Uterus (tissue), 4 donors: ENCODE data around the gene MAST2. TPM values are rescaled to one million over a fixed set of nuclear protein-coding genes. Genes with fewer than 3 reads are reported as not detected.

Experiments
- DNase-seq, 2 donors: peaks; one replicate each; pipeline ENCODE4 v3.0.0-alpha.2; 2019 to 2020
- H3K27ac ChIP-seq, 2 donors: fragments of 200-600 bp; sonication (generic); 1 replicate in 1 of 2; 2 replicates in 1 of 2; pipeline ENCODE4 v1.5.1; 2016 to 2018
- H3K27me3 ChIP-seq, 2 donors: fragments of 200-600 bp; sonication (generic); one replicate each; pipeline ENCODE4 v1.5.1; 2018 to 2019; ENCODE audit warnings: control low read depth in 1 of 2
- H3K36me3 ChIP-seq, 2 donors: fragments of 200-600 bp; sonication (generic); one replicate each; pipeline ENCODE4 v1.5.1; 2019; ENCODE audit warnings: control low read depth in 1 of 2
- H3K4me1 ChIP-seq, 2 donors: fragments of 200-600 bp; sonication (generic); one replicate each; pipeline ENCODE4 v1.5.1; 2018 to 2019; ENCODE audit warnings: control low read depth in 1 of 2
- H3K4me3 ChIP-seq, 2 donors: fragments of 200-600 bp; sonication (generic); 1 replicate in 1 of 2; 2 replicates in 1 of 2; pipeline ENCODE4 v1.5.1; 2018 to 2019; ENCODE audit warnings: mild to moderate bottlenecking in 1 of 2
- H3K9me3 ChIP-seq, 2 donors: fragments of 200-600 bp; sonication (generic); one replicate each; pipeline ENCODE4 v1.5.1; 2019; ENCODE audit warnings: control low read depth in 1 of 2
- POLR2A ChIP-seq, 2 donors: fragments of 450-650 bp; IDR thresholded peaks; one replicate each; pipeline ENCODE4 v1.6.1; 2016; ENCODE audit warnings: antibody characterized with exemption in 2 of 2, mild to moderate bottlenecking in 1 of 2, moderate library complexity in 1 of 2
- intact Hi-C: fragments of 100-400 bp; cut with DNase I; formaldehyde crosslinking; loops from one replicate; pipeline ENCODE4 v1.15.1; 2023; ENCODE audit warnings: low total_unique reads
- total RNA-seq, 4 donors: library from RNA; depleted of rRNA in 3 of 4; stranded (reverse); fragments of >200 nt in 3 of 4; gene quantifications; one replicate each; pipeline versions ENCODE4 v1.1.0 to v1.2.4, GENCODE V29; 2014 to 2023
- TF ChIP-seq, protein P1 (sequence below), 4 experiments: fragments of 200-600 bp in 2 of 4; fragments of 450-650 bp in 2 of 4; sonication (generic) in 2 of 4; IDR thresholded peaks; one replicate each; pipeline ENCODE4 v1.5.1; 2016 to 2019; ENCODE audit warnings: antibody characterized with exemption in 4 of 4, mild to moderate bottlenecking in 2 of 4, moderate library complexity in 1 of 4
- donor health status: DM: yes; HTN: yes; CAD: no.

Gene MAST2
- total RNA-seq, 4 donors from 2014 or later, result 12.8 to 52.1 (median 36.3) TPM

DNA sequence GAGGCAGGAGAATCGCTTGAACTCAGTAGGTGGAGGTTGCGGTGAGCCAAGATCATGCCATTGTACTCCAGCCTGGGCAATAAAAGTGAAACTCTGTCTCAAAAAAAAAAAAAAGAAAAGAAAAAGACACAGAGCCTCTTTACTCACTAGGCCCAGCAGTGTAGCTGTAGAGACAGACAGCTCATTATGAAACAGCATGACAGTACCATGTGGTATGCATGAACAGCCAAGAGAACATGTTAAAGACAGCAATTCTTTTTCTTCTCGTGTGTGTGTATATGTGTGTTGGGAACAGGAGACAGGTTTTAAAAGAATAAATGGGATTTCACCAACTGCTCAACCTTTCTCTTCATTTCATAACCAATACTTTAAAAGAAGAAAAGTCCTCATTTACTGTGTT, 210.2 kb downstream of the MAST2 start:
- H3K4me3 ChIP-seq, result no peak overlapping the region
- no peak for TF ChIP-seq POLR2A (IDR thresholded peaks at IDR 0.05)
- TF ChIP-seq, protein P1, sequence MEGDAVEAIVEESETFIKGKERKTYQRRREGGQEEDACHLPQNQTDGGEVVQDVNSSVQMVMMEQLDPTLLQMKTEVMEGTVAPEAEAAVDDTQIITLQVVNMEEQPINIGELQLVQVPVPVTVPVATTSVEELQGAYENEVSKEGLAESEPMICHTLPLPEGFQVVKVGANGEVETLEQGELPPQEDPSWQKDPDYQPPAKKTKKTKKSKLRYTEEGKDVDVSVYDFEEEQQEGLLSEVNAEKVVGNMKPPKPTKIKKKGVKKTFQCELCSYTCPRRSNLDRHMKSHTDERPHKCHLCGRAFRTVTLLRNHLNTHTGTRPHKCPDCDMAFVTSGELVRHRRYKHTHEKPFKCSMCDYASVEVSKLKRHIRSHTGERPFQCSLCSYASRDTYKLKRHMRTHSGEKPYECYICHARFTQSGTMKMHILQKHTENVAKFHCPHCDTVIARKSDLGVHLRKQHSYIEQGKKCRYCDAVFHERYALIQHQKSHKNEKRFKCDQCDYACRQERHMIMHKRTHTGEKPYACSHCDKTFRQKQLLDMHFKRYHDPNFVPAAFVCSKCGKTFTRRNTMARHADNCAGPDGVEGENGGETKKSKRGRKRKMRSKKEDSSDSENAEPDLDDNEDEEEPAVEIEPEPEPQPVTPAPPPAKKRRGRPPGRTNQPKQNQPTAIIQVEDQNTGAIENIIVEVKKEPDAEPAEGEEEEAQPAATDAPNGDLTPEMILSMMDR (IDR thresholded peaks at IDR 0.05), result no peak
- no peaks in the 10 kb centered on the region for H3K4me1 ChIP-seq
- H3K9me3 ChIP-seq, result no peaks in the 10 kb centered on the region
- H3K27ac ChIP-seq, result no peak overlapping the region
- intact Hi-C loops, result no loop called here
- no peak for DNase-seq
- no peaks in the 10 kb centered on the region for H3K36me3 ChIP-seq
- H3K27me3 ChIP-seq, result no peaks in the 10 kb centered on the region

DNA sequence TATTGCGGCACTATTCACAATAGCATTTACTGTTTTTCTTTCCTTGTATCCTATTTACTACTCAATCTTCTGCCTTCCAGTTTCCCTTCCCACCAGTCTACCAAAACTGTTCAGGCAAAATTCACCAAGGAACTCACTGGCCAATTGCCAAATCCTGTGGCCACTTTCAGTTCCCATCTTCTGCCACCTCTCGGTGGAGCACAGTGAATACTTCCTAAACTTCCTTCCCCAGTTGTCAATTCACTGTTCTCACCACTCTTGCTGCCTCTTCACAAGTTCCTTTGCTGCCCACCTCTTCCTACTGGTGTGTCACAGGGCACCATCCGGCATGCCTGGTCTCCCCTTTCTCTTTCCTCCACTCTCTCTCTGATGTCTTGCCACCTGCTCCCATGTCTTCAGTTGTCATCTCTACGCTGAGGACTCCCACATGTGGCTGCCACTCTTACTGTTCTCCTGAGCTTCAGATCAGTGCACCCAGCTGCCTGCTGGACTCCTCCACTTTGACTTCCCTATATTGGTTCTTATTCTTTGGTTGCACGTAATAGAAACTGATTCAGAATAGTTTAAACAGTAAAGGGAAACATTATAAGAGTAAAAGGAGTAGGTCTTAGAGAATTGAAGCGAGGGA, 214.6 kb downstream of the MAST2 start:
- intact Hi-C loops, result no loop called here
- no peaks in the 10 kb centered on the region for H3K9me3 ChIP-seq
- no peaks in the 10 kb centered on the region for H3K27me3 ChIP-seq
- TF ChIP-seq, protein P1 (IDR thresholded peaks at IDR 0.05), result no peak
- TF ChIP-seq POLR2A (IDR thresholded peaks at IDR 0.05), result no peak
- no peak overlapping the region for H3K27ac ChIP-seq
- no peak overlapping the region for H3K4me3 ChIP-seq
- no peaks in the 10 kb centered on the region for H3K4me1 ChIP-seq
- no peak for DNase-seq
- H3K36me3 ChIP-seq, result no peaks in the 10 kb centered on the region

DNA sequence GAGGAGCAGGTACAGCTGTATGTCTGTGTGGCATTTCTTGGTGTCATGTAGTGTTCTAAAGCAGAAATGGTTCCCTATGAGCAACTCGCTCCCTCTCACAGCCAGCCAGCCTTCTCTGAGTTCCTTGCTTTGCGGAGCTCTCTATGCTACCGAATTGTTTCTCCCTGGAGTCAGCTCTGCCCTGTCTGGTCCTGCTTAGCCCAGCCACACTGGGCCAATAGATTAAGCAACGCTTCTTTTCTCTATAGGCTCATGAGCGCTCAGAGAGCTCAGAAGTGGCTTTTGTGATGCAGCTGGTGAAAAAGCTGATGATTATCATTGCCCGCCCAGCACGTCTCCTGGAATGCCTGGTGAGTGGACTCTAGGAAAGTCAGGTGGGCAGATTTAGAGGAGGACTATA, 215.9 kb downstream of the MAST2 start:
- Histone ChIP-seq H3K36me3 (no peaks in the 10 kb centered on the region), H3K9me3 (no peaks in the 10 kb centered on the region), H3K4me1 (no peaks in the 10 kb centered on the region), H3K27ac (no peak overlapping the region), H3K4me3 (no peak overlapping the region), H3K27me3 (no peaks in the 10 kb centered on the region)
- intact Hi-C loops, result no loop called here
- no peak for DNase-seq
- TF ChIP-seq, protein P1 (IDR thresholded peaks at IDR 0.05), result no peak
- no peak for TF ChIP-seq POLR2A (IDR thresholded peaks at IDR 0.05)

DNA sequence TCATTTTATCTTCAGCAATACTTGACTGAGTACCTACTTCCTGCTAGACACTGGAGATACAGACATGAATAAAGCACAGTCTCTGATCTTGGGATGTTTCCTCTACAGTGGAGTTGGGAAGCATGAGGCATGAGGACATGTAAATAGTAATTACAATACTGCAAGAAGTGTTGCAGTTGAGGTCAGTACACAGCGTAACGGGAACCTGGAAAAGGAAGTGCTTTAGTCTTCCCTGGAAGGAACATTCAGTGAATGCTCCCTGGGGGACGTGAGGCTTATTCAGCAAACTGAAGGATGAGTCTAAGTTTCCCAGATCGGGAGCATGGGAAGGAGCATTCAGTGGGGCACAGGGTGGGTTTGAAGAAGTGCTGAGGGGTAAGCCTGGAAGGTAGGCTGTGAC, 216.6 kb downstream of the MAST2 start:
- H3K4me1 ChIP-seq, result no peaks in the 10 kb centered on the region
- TF ChIP-seq, protein P1 (IDR thresholded peaks at IDR 0.05), result no peak
- no peak for TF ChIP-seq POLR2A (IDR thresholded peaks at IDR 0.05)
- H3K4me3 ChIP-seq, result no peak overlapping the region
- no peaks in the 10 kb centered on the region for H3K9me3 ChIP-seq
- DNase-seq, result no peak
- no peaks in the 10 kb centered on the region for H3K27me3 ChIP-seq
- no peaks in the 10 kb centered on the region for H3K36me3 ChIP-seq
- no peak overlapping the region for H3K27ac ChIP-seq
- intact Hi-C loops, result no loop called here

DNA sequence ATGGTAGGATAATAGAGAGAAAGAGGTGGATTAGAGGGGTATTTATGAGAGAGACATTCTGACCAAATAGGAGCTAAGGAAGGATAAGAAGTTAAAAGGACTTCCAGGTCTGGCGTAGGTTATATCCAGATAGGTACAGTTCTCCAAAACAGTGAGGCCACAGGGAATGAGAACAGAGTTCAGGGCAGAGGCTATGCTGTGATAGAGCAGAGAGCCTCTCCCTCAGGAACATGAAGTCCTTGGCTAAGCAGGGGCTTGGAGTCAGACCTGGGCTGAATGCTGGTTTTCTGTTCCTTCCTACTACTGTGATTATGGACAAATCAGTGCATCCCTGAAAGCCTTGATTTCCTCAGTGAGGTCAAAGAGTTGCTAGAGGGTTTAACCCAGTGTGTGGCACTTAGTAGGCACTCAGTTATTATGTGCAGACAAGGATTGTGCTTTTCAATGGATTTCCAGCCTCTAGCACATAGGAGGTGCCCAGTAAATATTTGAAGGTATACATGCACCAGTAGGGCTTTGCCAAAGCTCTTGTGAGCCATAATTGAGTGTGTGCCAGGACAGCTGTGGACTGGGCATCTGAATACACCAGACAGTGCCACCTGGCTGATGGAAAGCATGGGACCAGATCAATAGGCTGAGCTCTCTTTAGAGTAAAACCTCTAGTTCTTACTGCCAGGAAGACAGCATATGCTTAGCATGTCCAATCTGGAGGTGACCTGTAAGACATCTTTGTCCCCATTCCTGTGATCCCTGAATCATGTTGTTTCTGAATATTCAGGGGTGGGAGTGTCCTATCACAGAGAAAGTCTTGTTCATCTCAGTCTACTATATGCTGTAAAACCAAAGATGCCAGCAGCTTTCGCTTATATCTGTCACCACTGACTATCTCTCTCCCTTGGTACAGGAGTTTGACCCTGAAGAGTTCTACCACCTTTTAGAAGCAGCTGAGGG, 217.9 kb downstream of the MAST2 start:
- no peaks in the 10 kb centered on the region for H3K4me1 ChIP-seq
- no peaks in the 10 kb centered on the region for H3K36me3 ChIP-seq
- no peak overlapping the region for H3K4me3 ChIP-seq
- intact Hi-C loops, result no loop called here
- no peak for DNase-seq
- no peaks in the 10 kb centered on the region for H3K27me3 ChIP-seq
- H3K27ac ChIP-seq, result no peak overlapping the region
- no peak for TF ChIP-seq POLR2A (IDR thresholded peaks at IDR 0.05)
- TF ChIP-seq, protein P1 (IDR thresholded peaks at IDR 0.05), result no peak
- H3K9me3 ChIP-seq, result no peaks in the 10 kb centered on the region
